Lung (tissue), 12 donors: ENCODE data around the gene PTGDS. TPM values are rescaled to one million over a fixed set of nuclear protein-coding genes. Genes with fewer than 3 reads are reported as not detected.
A peak's percentile ranks its signal among the peaks of the same experiment; 100 is the strongest.

Experiments
- ATAC-seq: fragments of 200-7000 bp; cut with Tn5 transposase; one replicate; pipeline ENCODE4 v1.9.1; 2020; ENCODE audit warnings: moderate number of reproducible peaks; ENCODE audit not compliant: insufficient read depth, low FRiP score
- DNase-seq, 3 donors: peaks; one replicate each; pipeline ENCODE4 v3.0.0-alpha.2; 2013 to 2017
- H3K27ac ChIP-seq, 2 donors: one replicate each; pipeline ENCODE4 v1.5.1; 2013; ENCODE audit warnings: mild to moderate bottlenecking in 2 of 2, moderate library complexity in 2 of 2, control low read depth in 1 of 2, inconsistent platforms in 1 of 2, low read depth in 1 of 2, low read length in 1 of 2
- H3K27me3 ChIP-seq, 3 donors: one replicate each; pipeline ENCODE4 v1.5.1; 2013; ENCODE audit warnings: low read length in 2 of 3; ENCODE audit not compliant: control insufficient read depth in 3 of 3, insufficient read depth in 3 of 3
- H3K36me3 ChIP-seq, 4 donors: one replicate each; pipeline ENCODE4 v1.5.1; 2013; ENCODE audit warnings: low read length in 4 of 4, mild to moderate bottlenecking in 1 of 4, moderate library complexity in 1 of 4; ENCODE audit not compliant: control insufficient read depth in 4 of 4, insufficient read depth in 4 of 4
- H3K4me1 ChIP-seq, 5 donors: one replicate each; pipeline ENCODE4 v1.5.1; 2013; ENCODE audit warnings: low read length in 5 of 5, mild to moderate bottlenecking in 2 of 5, moderate library complexity in 1 of 5; ENCODE audit not compliant: control insufficient read depth in 5 of 5, insufficient read depth in 5 of 5
- H3K4me3 ChIP-seq: one replicate; pipeline ENCODE4 v1.5.1; 2013; ENCODE audit warnings: mild to moderate bottlenecking, control low read depth, moderate library complexity
- H3K9ac ChIP-seq, 2 donors: one replicate each; pipeline ENCODE4 v1.5.1; 2013; ENCODE audit warnings: low read length in 2 of 2, control low read depth in 1 of 2; ENCODE audit not compliant: insufficient read depth in 1 of 2
- H3K9me3 ChIP-seq, 4 donors: one replicate each; pipeline ENCODE4 v1.5.1; 2013; ENCODE audit warnings: low read length in 3 of 4, mild to moderate bottlenecking in 1 of 4, moderate library complexity in 1 of 4; ENCODE audit not compliant: control insufficient read depth in 4 of 4, insufficient read depth in 3 of 4
- CTCF ChIP-seq: IDR thresholded peaks from 2 replicates; pipeline ENCODE4 v1.5.1; 2012; ENCODE audit warnings: mild to moderate bottlenecking; ENCODE audit errors: control extremely low read depth, extremely low read depth
- WGBS, 2 donors: extraction: QIAGEN DNeasy Blood & Tissue Kit; methylation state at CpG; one replicate each; pipeline ENCODE4 v1.1.7; 2013; 5-methylcytosine and 5-hydroxymethylcytosine counted together
- polyA plus RNA-seq, 2 donors: library from polyadenylated mRNA; stranded (reverse); fragments of 200-250 nt; gene quantifications; one replicate each; pipeline ENCODE4 v1.2.1, GENCODE V29; 2013
- total RNA-seq, 2 donors: library from RNA; depleted of rRNA in 1 of 2; stranded (reverse); fragments of >200 nt in 1 of 2; gene quantifications; one replicate each; pipeline ENCODE4 v1.2.1, GENCODE V29; 2014 to 2021
- donor health status: control.
- donor health status: control.
- donor health status: Bipolar disorder and iron deficiency.
- donor health status: healthy.
- donor health status: DM: yes; HTN: yes; CAD: no.

Gene PTGDS
- total and polyA plus RNA-seq, 4 donors, result 19.4 to 159 (median 93.7) TPM

GRCh38 chr9:136937186-136938001 is 39.9 kb upstream of the PTGDS start:
- no peak for TF ChIP-seq CTCF
- no peaks in the 10 kb centered on the region for H3K27me3 ChIP-seq
- no peak overlapping the region for H3K9ac ChIP-seq
- peaks cover 6 to 32% (median 18%) of the 10 kb centered on the region in 4 donors for H3K36me3 ChIP-seq
- DNase-seq (no peak), ATAC-seq (no peak)
- no peak overlapping the region for H3K27ac ChIP-seq
- H3K4me3 ChIP-seq, result no peak overlapping the region
- H3K4me1 ChIP-seq, result peaks cover 0 to 6% (median 0%) of the 10 kb centered on the region in 5 donors
- H3K9me3 ChIP-seq, result peaks cover 0 to 2% (median 0%) of the 10 kb centered on the region in 4 donors
- 86 to 96% methylated on average over 15 of the region's 15 CpGs for WGBS, 2 donors

GRCh38 chr9:136939431-136939995 is 37.8 kb upstream of the PTGDS start:
- DNase-seq (no peak), ATAC-seq (no peak)
- Histone ChIP-seq H3K27me3 (no peaks in the 10 kb centered on the region), H3K9ac (no peak overlapping the region), H3K9me3 (peaks cover 0 to 2% (median 0%) of the 10 kb centered on the region in 4 donors), H3K27ac (peak overlapping the region in 1 of 2 donors; percentile 78), H3K36me3 (peaks cover 6 to 39% (median 21%) of the 10 kb centered on the region in 4 donors), H3K4me3 (no peak overlapping the region), H3K4me1 (peaks cover 0 to 18% (median 6%) of the 10 kb centered on the region in 5 donors)
- TF ChIP-seq CTCF, result no peak
- 95% methylated on average over 28 of the region's 28 CpGs for WGBS, 2 donors

GRCh38 chr9:136939996-136940525 is 37.2 kb upstream of the PTGDS start:
- ATAC-seq, result no peak
- WGBS, 2 donors, result 82 to 88% methylated on average over 16 of the region's 16 CpGs
- Histone ChIP-seq H3K36me3 (peaks cover 6 to 39% (median 21%) of the 10 kb centered on the region in 4 donors), H3K4me1 (peaks cover 0 to 18% (median 6%) of the 10 kb centered on the region in 5 donors), H3K9ac (no peak overlapping the region), H3K27ac (peak overlapping the region in 1 of 2 donors; percentile 88), H3K9me3 (peaks cover 0 to 2% (median 0%) of the 10 kb centered on the region in 4 donors), H3K4me3 (no peak overlapping the region), H3K27me3 (no peaks in the 10 kb centered on the region)
- TF ChIP-seq CTCF, result no peak
- DNase-seq, result no peak
